NB4 (cell line): ENCODE results near the gene MYCBP2.

Experiments used
- CTCF ChIP-seq: IDR thresholded peaks from one replicate; pipeline ENCODE4 v1.5.1; 2012; ENCODE audit warnings: low read depth, low read length
- MAX ChIP-seq: IDR thresholded peaks from 2 replicates; pipeline ENCODE4 v1.6.1; 2011; ENCODE audit warnings: low read depth, low read length
- POLR2A ChIP-seq: IDR thresholded peaks from 2 replicates; pipeline ENCODE4 v1.6.1; 2011; ENCODE audit warnings: mild to moderate bottlenecking; ENCODE audit not compliant: insufficient read length; ENCODE audit errors: extremely low read depth

GRCh38 chr13:77009011-77009410 is 317.9 kb downstream of the MYCBP2 start:
- no peak for TF ChIP-seq CTCF
- no peak for TF ChIP-seq MAX
- no peak for TF ChIP-seq POLR2A
